ENCODE results near the gene ASB15.
"Not testable (repeated sequence)": the region's sequence is repeated elsewhere in the genome, so short reads cannot be mapped to it uniquely, and the experiment has no call there.

ASB15 gene

GRCh38 chr7:123624527-123625183 lies 23.0 kb downstream of the ASB15 start:
- H3K9me3 ChIP-seq (ENCODE audit: control insufficient read depth, insufficient read depth, low read length), result no peaks in the 10 kb centered on the region
- H3K4me1 ChIP-seq (ENCODE audit: control insufficient read depth, insufficient read depth, low read length), result peaks cover 4% of the 10 kb centered on the region
- no peak overlapping the region for H3K4me3 ChIP-seq (ENCODE audit: low read depth, low read length)
- H3K36me3 ChIP-seq (ENCODE audit: control insufficient read depth, insufficient read depth, low read length), result no peaks in the 10 kb centered on the region
- no peaks in the 10 kb centered on the region for H3K27me3 ChIP-seq (ENCODE audit: control insufficient read depth, insufficient read depth, low read length)
- H3K9ac ChIP-seq (ENCODE audit: low read depth, low read length), result no peak overlapping the region

- Histone ChIP-seq H3K36me3 (ENCODE audit: control insufficient read depth, insufficient read depth, low read length) (no peaks in the 10 kb centered on the region), H3K27me3 (ENCODE audit: control insufficient read depth, insufficient read depth, low read length) (no peaks in the 10 kb centered on the region), H3K9ac (ENCODE audit: low read depth, low read length) (no peak overlapping the region), H3K4me3 (ENCODE audit: low read depth, low read length) (no peak overlapping the region), H3K9me3 (ENCODE audit: control insufficient read depth, insufficient read depth, low read length) (no peaks in the 10 kb centered on the region), H3K4me1 (ENCODE audit: control insufficient read depth, insufficient read depth, low read length) (peaks cover 4% of the 10 kb centered on the region)
Measured at GRCh38 chr7:123625254-123625653, 23.6 kb downstream of the ASB15 start.

- no peak overlapping the region for H3K4me3 ChIP-seq (ENCODE audit: low read depth, low read length)
- H3K27me3 ChIP-seq (ENCODE audit: control insufficient read depth, insufficient read depth, low read length), result no peaks in the 10 kb centered on the region
- H3K36me3 ChIP-seq (ENCODE audit: control insufficient read depth, insufficient read depth, low read length), result no peaks in the 10 kb centered on the region
- H3K9ac ChIP-seq (ENCODE audit: low read depth, low read length), result no peak overlapping the region
- H3K4me1 ChIP-seq (ENCODE audit: control insufficient read depth, insufficient read depth, low read length), result peaks cover 4% of the 10 kb centered on the region
- H3K9me3 ChIP-seq (ENCODE audit: control insufficient read depth, insufficient read depth, low read length), result no peaks in the 10 kb centered on the region
Measured at GRCh38 chr7:123627851-123628250, 26.2 kb downstream of the ASB15 start.

- no peaks in the 10 kb centered on the region for H3K36me3 ChIP-seq (ENCODE audit: control insufficient read depth, insufficient read depth, low read length)
- no peak overlapping the region for H3K4me3 ChIP-seq (ENCODE audit: low read depth, low read length)
- no peaks in the 10 kb centered on the region for H3K9me3 ChIP-seq (ENCODE audit: control insufficient read depth, insufficient read depth, low read length)
- no peaks in the 10 kb centered on the region for H3K27me3 ChIP-seq (ENCODE audit: control insufficient read depth, insufficient read depth, low read length)
- H3K4me1 ChIP-seq (ENCODE audit: control insufficient read depth, insufficient read depth, low read length), result peaks cover 4% of the 10 kb centered on the region
- H3K9ac ChIP-seq (ENCODE audit: low read depth, low read length), result no peak overlapping the region
Measured at GRCh38 chr7:123628829-123629228, 27.2 kb downstream of the ASB15 start.

- Histone ChIP-seq H3K27me3 (ENCODE audit: control insufficient read depth, insufficient read depth, low read length) (no peaks in the 10 kb centered on the region), H3K36me3 (ENCODE audit: control insufficient read depth, insufficient read depth, low read length) (no peaks in the 10 kb centered on the region), H3K9ac (ENCODE audit: low read depth, low read length) (no peak overlapping the region), H3K4me1 (ENCODE audit: control insufficient read depth, insufficient read depth, low read length) (peaks cover 4% of the 10 kb centered on the region), H3K9me3 (ENCODE audit: control insufficient read depth, insufficient read depth, low read length) (no peaks in the 10 kb centered on the region), H3K4me3 (ENCODE audit: low read depth, low read length) (no peak overlapping the region)
Measured at GRCh38 chr7:123629281-123629680, 27.7 kb downstream of the ASB15 start.

- H3K4me1 ChIP-seq (ENCODE audit: control insufficient read depth, insufficient read depth, low read length), result peaks cover 4% of the 10 kb centered on the region
- H3K36me3 ChIP-seq (ENCODE audit: control insufficient read depth, insufficient read depth, low read length), result no peaks in the 10 kb centered on the region
- no peaks in the 10 kb centered on the region for H3K9me3 ChIP-seq (ENCODE audit: control insufficient read depth, insufficient read depth, low read length)
- no peak overlapping the region for H3K9ac ChIP-seq (ENCODE audit: low read depth, low read length)
- no peaks in the 10 kb centered on the region for H3K27me3 ChIP-seq (ENCODE audit: control insufficient read depth, insufficient read depth, low read length)
- H3K4me3 ChIP-seq (ENCODE audit: low read depth, low read length), result no peak overlapping the region
Measured at GRCh38 chr7:123632808-123633207, 31.2 kb downstream of the ASB15 start.

- Histone ChIP-seq H3K9me3 (ENCODE audit: control insufficient read depth, insufficient read depth, low read length) (no peaks in the 10 kb centered on the region), H3K9ac (ENCODE audit: low read depth, low read length) (no peak overlapping the region), H3K4me1 (ENCODE audit: control insufficient read depth, insufficient read depth, low read length) (peaks cover 4% of the 10 kb centered on the region), H3K27me3 (ENCODE audit: control insufficient read depth, insufficient read depth, low read length) (no peaks in the 10 kb centered on the region), H3K36me3 (ENCODE audit: control insufficient read depth, insufficient read depth, low read length) (no peaks in the 10 kb centered on the region), H3K4me3 (ENCODE audit: low read depth, low read length) (no peak overlapping the region)
Measured at GRCh38 chr7:123633553-123633952, 31.9 kb downstream of the ASB15 start.

- not testable (repeated sequence) for H3K4me3 ChIP-seq (ENCODE audit: low read depth, low read length); H3K4me1 ChIP-seq (ENCODE audit: control insufficient read depth, insufficient read depth, low read length); H3K36me3 ChIP-seq (ENCODE audit: control insufficient read depth, insufficient read depth, low read length); H3K9ac ChIP-seq (ENCODE audit: low read depth, low read length); H3K9me3 ChIP-seq (ENCODE audit: control insufficient read depth, insufficient read depth, low read length); H3K27me3 ChIP-seq (ENCODE audit: control insufficient read depth, insufficient read depth, low read length)
Measured at GRCh38 chr7:123634011-123634573, 32.5 kb downstream of the ASB15 start.

- H3K4me3 ChIP-seq (ENCODE audit: low read depth, low read length), result no peak overlapping the region
- H3K36me3 ChIP-seq (ENCODE audit: control insufficient read depth, insufficient read depth, low read length), result no peaks in the 10 kb centered on the region
- no peaks in the 10 kb centered on the region for H3K27me3 ChIP-seq (ENCODE audit: control insufficient read depth, insufficient read depth, low read length)
- no peaks in the 10 kb centered on the region for H3K9me3 ChIP-seq (ENCODE audit: control insufficient read depth, insufficient read depth, low read length)
- no peak overlapping the region for H3K9ac ChIP-seq (ENCODE audit: low read depth, low read length)
- H3K4me1 ChIP-seq (ENCODE audit: control insufficient read depth, insufficient read depth, low read length), result no peaks in the 10 kb centered on the region
Measured at GRCh38 chr7:123635551-123636359, 34.1 kb downstream of the ASB15 start.

GRCh38 chr7:123637203-123637602 lies 35.6 kb downstream of the ASB15 start:
- Histone ChIP-seq H3K36me3 (ENCODE audit: control insufficient read depth, insufficient read depth, low read length) (no peaks in the 10 kb centered on the region), H3K9ac (ENCODE audit: low read depth, low read length) (no peak overlapping the region), H3K4me3 (ENCODE audit: low read depth, low read length) (no peak overlapping the region), H3K4me1 (ENCODE audit: control insufficient read depth, insufficient read depth, low read length) (no peaks in the 10 kb centered on the region), H3K9me3 (ENCODE audit: control insufficient read depth, insufficient read depth, low read length) (no peaks in the 10 kb centered on the region), H3K27me3 (ENCODE audit: control insufficient read depth, insufficient read depth, low read length) (no peaks in the 10 kb centered on the region)

GRCh38 chr7:123637878-123638277 lies 36.3 kb downstream of the ASB15 start:
- Histone ChIP-seq H3K27me3 (ENCODE audit: control insufficient read depth, insufficient read depth, low read length) (no peaks in the 10 kb centered on the region), H3K4me1 (ENCODE audit: control insufficient read depth, insufficient read depth, low read length) (no peaks in the 10 kb centered on the region)

GRCh38 chr7:123639631-123640030 lies 38.0 kb downstream of the ASB15 start:
- no peaks in the 10 kb centered on the region for H3K9me3 ChIP-seq (ENCODE audit: control insufficient read depth, insufficient read depth, low read length)
- peaks cover 8% of the 10 kb centered on the region for H3K4me1 ChIP-seq (ENCODE audit: control insufficient read depth, insufficient read depth, low read length)
- H3K27me3 ChIP-seq (ENCODE audit: control insufficient read depth, insufficient read depth, low read length), result no peaks in the 10 kb centered on the region
- H3K36me3 ChIP-seq (ENCODE audit: control insufficient read depth, insufficient read depth, low read length), result no peaks in the 10 kb centered on the region
- no peak overlapping the region for H3K4me3 ChIP-seq (ENCODE audit: low read depth, low read length)
- no peak overlapping the region for H3K9ac ChIP-seq (ENCODE audit: low read depth, low read length)

More at GRCh38 chr7:123637878-123638277, 36.3 kb downstream of the ASB15 start:
- H3K36me3 ChIP-seq (ENCODE audit: control insufficient read depth, insufficient read depth, low read length), result no peaks in the 10 kb centered on the region
- no peak overlapping the region for H3K9ac ChIP-seq (ENCODE audit: low read depth, low read length)
- no peak overlapping the region for H3K4me3 ChIP-seq (ENCODE audit: low read depth, low read length)
- no peaks in the 10 kb centered on the region for H3K9me3 ChIP-seq (ENCODE audit: control insufficient read depth, insufficient read depth, low read length)

Measured in iPS-15b (cell line).